GM13976 (cell line): Measurements from ENCODE around the gene MAGEC1.
"Not testable (repeated sequence)": the region's sequence is repeated elsewhere in the genome, so short reads cannot be mapped to it uniquely, and the experiment has no call there.

Experiments
- DNase-seq: peaks from one replicate; pipeline ENCODE4 v3.0.0; 2012; ENCODE audit warnings: low spot score
- CTCF ChIP-seq: IDR thresholded peaks from 2 replicates; pipeline ENCODE4 v1.5.1; 2012; ENCODE audit warnings: borderline replicate concordance, mild to moderate bottlenecking; ENCODE audit not compliant: insufficient read depth; ENCODE audit errors: extremely low read depth, missing control alignments, control extremely low read depth
- in situ Hi-C: fragments of 300-500 bp; cut with MboI; formaldehyde crosslinking; loops from one replicate; pipeline ENCODE4 v1.12.0; 2022; ENCODE audit warnings: low sequenced_read_pairs, mixed read lengths, inconsistent platforms; ENCODE audit not compliant: unreplicated experiment

MAGEC1 gene

GRCh38 chrX:141903400-141904155 is at the start of gene MAGEC1:
Gene MAGEC1 (plus strand): TSS chrX:141903894. CDS start chrX:141905073, 1,179 bp downstream.
- no peak for TF ChIP-seq CTCF
- no peak for DNase-seq
- in situ Hi-C loops: no loop called here

- TF ChIP-seq CTCF: no peak
- in situ Hi-C loops: no loop called here
- DNase-seq: no peak
Measured at GRCh38 chrX:141857479-141857878, 46.2 kb upstream of the MAGEC1 start.

GRCh38 chrX:141879616-141880015 is 24.1 kb upstream of the MAGEC1 start:
- in situ Hi-C loops: no loop called here
- no peak for DNase-seq
- TF ChIP-seq CTCF: no peak

- DNase-seq, in situ Hi-C loops: not testable (repeated sequence)
Measured at GRCh38 chrX:141888811-141889210, 14.9 kb upstream of the MAGEC1 start.

GRCh38 chrX:141894733-141895132 is 9.0 kb upstream of the MAGEC1 start:
- no peak for TF ChIP-seq CTCF
- in situ Hi-C loops: no loop called here
- no peak for DNase-seq

- no peak for DNase-seq
- no peak for TF ChIP-seq CTCF
- in situ Hi-C loops: no loop called here
Measured at GRCh38 chrX:141897690-141898089, 6.0 kb upstream of the MAGEC1 start.

GRCh38 chrX:141902366-141902765 is 1.3 kb upstream of the MAGEC1 start:
- no peak for DNase-seq
- in situ Hi-C loops: no loop called here
- no peak for TF ChIP-seq CTCF
